ENCODE data around the gene NUDCD3.

Gene NUDCD3

GRCh38 chr7:44348851-44349781 lies 141.3 kb downstream of the NUDCD3 start:
- no peak for DNase-seq (ENCODE audit: low read depth)

- no peak for DNase-seq (ENCODE audit: low read depth)
Observed at GRCh38 chr7:44348300-44348699, 142.2 kb downstream of the NUDCD3 start.

GRCh38 chr7:44347546-44348114 lies 142.8 kb downstream of the NUDCD3 start:
- no peak for DNase-seq (ENCODE audit: low read depth)

DNA sequence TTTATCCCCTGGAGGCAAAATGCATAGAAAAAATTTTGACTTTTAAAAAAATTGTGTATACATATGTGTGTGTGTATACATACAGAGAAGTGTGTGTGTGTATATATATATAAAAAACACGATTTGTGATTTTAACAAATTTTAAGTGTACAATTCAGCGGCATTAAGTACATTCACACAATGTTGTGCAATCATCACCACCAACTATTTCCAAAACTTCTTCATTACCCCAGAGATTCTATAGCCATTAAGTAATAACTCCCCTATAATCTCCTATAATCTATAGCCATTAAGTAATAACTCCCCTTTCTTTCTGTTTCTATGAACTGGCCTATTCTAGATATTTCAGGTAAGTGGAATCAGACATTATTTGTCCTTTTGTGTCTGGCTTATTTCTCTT lies 144.4 kb downstream of the NUDCD3 start:
- DNase-seq (ENCODE audit: low read depth) = no peak

GRCh38 chr7:44341401-44341800 lies 149.1 kb downstream of the NUDCD3 start:
- no peak for DNase-seq (ENCODE audit: low read depth)

DNA sequence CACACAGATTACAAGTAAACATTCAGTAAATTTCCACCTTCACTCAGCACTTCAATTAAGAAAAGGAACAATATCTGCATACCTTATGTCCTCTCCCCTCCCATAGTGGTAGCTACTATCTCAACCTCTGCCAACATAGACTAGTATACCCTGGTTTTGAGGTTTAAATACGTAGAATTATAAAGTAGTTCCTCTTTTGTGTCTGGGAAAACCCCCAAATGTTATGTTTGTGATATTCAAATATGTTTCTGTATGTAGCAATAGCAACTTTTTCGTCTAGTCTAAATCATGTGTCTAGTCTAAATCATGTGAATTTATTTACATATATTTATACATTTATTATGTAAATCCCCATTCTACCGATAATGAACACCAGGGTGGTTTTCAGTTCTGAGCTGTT lies 151.9 kb downstream of the NUDCD3 start:
- DNase-seq (ENCODE audit: low read depth) = no peak

- no peak for DNase-seq (ENCODE audit: low read depth)
Observed at GRCh38 chr7:44336491-44336890, 154.0 kb downstream of the NUDCD3 start.

DNA sequence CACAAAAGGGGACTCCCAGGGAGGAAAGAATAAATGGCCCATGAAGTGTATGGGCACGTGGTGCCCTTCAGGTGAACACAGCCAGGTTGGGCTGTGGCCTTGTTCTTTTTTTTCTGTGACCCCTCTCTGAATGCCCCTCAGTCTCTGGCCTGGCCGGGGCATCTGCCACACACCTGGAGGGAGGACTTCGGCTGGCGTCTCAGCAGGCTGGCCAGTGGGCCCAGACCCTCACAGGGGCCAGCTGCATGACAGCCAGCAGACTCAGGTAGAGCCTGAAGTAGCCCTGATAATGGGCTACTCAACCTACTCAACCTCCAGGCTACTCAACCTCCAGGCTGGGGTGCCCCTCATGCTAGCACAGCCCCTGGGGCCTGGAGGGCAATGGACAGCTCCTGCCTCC lies 155.3 kb downstream of the NUDCD3 start:
- DNase-seq (ENCODE audit: low read depth) = no peak

DNA sequence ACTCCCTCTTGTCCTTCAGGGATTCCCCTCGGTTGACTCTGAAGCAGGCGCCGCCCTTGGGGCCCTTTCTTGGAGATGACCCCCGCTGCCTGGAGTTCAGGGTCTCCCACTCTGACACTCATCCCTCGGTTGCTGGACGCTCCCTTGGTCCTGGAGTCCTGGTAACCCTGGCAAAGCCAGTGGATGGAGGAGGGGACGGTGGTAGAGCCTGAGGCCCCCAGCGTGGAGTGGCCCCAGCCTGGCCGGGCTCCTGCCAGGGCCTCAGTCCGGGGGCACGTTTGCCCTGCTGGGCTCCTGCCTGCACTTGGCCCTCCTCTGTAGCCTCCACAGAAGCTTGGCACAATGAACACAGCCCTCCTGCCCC lies 155.7 kb downstream of the NUDCD3 start:
- DNase-seq (ENCODE audit: low read depth) = no peak

DNA sequence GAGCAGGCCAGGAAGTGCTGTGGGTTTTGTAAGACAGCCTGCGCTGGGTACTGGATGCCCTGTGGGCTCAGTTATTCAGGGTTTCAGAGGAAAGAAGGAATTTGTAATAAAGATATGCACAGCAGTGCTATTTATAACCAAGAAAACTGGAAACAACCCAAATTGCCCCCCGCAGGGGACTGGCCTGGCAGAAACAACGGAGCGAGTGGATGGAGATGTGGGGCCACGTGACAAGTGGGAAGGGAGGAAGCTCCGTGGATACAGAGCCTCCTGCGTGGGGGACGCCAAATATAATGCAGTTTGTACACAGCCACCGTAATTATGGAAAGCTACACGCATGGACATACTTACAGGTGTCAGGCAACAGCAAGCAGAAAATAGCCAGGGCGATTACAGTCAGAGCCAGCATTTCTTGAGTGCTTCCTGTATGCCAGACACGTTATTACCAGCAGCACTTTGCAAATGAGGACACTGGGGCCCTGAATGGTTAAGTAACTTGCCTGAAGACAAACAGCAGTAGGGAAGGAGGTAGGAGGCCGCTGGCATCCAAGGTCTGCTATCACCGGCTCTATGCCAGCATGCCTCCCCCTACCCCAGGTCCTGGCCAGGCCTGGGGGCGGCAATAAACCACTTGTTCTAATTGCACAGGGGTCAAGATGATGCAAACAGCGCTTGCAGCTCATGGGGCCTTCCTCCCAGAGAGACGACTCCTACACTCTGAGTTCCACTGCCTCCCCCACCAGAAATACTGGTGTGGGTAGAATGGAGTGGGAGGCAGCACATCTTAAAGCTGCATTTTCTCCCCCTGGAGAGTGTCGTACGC lies 156.3 kb downstream of the NUDCD3 start:
- no peak for DNase-seq (ENCODE audit: low read depth)

- no peak for DNase-seq (ENCODE audit: low read depth)
Observed at GRCh38 chr7:44331682-44332081, 158.8 kb downstream of the NUDCD3 start.

- no peak for DNase-seq (ENCODE audit: low read depth)
Observed at GRCh38 chr7:44330331-44330730, 160.1 kb downstream of the NUDCD3 start.

DNA sequence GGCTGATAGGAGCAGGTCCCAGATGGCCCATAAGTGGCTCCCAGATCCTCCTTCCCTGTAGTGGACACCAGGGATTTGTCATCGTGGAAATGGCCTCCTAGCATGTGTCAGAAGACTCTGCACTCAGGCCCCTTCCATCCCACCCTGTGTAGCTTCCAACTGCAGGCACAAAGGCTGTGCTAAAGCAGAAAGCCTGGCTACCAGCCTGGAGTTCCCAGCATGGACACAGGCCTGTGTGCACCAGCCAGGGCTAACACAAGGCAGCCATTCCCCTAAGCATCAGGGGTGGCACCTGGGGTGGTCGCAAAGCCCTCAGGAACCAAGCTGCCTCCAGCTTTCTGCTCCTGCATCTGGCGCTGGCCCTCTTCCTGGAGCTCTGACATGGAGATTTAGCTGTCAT lies 160.6 kb downstream of the NUDCD3 start:
- no peak for DNase-seq (ENCODE audit: low read depth)

Data from stimulated activated CD4-positive, alpha-beta T cell treated with anti-CD3 and anti-CD28 coated beads, Interleukin-2, amount 100 ng/mL, for 4 hours (primary cell).